ENCODE data around the gene SPNS2. TPM values are rescaled to one million over a fixed set of nuclear protein-coding genes. Genes with fewer than 3 reads are reported as not detected.
A peak's percentile ranks its signal among the peaks of the same experiment; 100 is the strongest.

Gene SPNS2
- total RNA-seq, 1 donor from 2014 or later, result not detected

DNA sequence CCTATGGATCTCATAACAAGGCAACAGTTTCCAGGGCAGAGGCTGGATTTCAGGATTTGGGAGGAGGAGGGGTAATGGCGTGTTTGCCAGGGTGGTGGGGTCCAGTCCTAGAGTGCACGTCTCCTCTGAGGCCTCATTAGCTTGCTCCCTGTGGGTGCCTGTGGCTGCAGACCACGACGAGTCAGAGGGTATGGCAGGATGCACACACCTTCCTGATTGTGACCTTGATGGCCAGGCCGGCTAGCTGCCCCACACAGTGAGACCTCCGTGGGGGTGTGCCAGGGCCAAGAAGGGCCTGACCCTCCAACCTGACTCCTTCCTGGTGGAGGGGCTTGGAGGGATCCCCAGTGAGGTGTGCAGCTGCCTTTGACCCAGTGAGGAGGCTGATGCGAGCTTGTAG lies 81.6 kb downstream of the SPNS2 start:
- H3K4me3 Mint-ChIP-seq (ENCODE audit: unreplicated experiment), result no peak overlapping the region
- H3K9me3 Mint-ChIP-seq (ENCODE audit: unreplicated experiment), result no peaks in the 10 kb centered on the region
- TF ChIP-seq, protein P1, sequence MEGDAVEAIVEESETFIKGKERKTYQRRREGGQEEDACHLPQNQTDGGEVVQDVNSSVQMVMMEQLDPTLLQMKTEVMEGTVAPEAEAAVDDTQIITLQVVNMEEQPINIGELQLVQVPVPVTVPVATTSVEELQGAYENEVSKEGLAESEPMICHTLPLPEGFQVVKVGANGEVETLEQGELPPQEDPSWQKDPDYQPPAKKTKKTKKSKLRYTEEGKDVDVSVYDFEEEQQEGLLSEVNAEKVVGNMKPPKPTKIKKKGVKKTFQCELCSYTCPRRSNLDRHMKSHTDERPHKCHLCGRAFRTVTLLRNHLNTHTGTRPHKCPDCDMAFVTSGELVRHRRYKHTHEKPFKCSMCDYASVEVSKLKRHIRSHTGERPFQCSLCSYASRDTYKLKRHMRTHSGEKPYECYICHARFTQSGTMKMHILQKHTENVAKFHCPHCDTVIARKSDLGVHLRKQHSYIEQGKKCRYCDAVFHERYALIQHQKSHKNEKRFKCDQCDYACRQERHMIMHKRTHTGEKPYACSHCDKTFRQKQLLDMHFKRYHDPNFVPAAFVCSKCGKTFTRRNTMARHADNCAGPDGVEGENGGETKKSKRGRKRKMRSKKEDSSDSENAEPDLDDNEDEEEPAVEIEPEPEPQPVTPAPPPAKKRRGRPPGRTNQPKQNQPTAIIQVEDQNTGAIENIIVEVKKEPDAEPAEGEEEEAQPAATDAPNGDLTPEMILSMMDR (IDR thresholded peaks at IDR 0.05), result no peak
- H3K4me1 Mint-ChIP-seq (ENCODE audit: unreplicated experiment), result peaks cover 21% of the 10 kb centered on the region
- H3K27ac Mint-ChIP-seq (ENCODE audit: unreplicated experiment), result no peak overlapping the region
- no peak for DNase-seq (ENCODE audit: extremely low spot score, unreplicated experiment)
- no peaks in the 10 kb centered on the region for H3K36me3 Mint-ChIP-seq (ENCODE audit: unreplicated experiment)
- H3K27me3 Mint-ChIP-seq (ENCODE audit: unreplicated experiment), result peaks cover 41% of the 10 kb centered on the region

DNA sequence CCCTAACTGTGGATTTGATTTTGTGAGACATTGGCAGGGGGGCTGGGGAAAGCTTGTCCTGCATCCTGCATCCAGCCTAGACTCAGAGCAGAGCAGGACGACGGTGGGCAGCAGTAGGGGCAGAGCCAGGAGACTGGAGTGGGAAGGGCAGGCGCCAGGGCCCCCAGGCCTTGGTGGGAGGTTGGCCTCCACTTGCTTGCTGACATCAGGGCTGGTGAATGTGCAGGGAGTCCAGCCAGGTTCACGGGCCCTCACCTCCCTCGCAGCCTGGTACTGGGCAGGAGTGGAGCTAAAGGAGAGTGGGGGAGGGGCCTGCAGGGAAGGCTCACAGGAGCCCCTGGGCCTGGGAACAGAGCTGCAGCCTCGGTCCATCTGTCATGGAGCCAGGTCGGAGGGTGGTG lies 83.4 kb downstream of the SPNS2 start:
- H3K36me3 Mint-ChIP-seq (ENCODE audit: unreplicated experiment), result no peaks in the 10 kb centered on the region
- peaks cover 50% of the 10 kb centered on the region for H3K27me3 Mint-ChIP-seq (ENCODE audit: unreplicated experiment)
- H3K4me1 Mint-ChIP-seq (ENCODE audit: unreplicated experiment), result peaks cover 14% of the 10 kb centered on the region
- no peak overlapping the region for H3K27ac Mint-ChIP-seq (ENCODE audit: unreplicated experiment)
- DNase-seq (ENCODE audit: extremely low spot score, unreplicated experiment), result no peak
- no peak overlapping the region for H3K4me3 Mint-ChIP-seq (ENCODE audit: unreplicated experiment)
- TF ChIP-seq, protein P1 (IDR thresholded peaks at IDR 0.05), result no peak
- no peaks in the 10 kb centered on the region for H3K9me3 Mint-ChIP-seq (ENCODE audit: unreplicated experiment)

DNA sequence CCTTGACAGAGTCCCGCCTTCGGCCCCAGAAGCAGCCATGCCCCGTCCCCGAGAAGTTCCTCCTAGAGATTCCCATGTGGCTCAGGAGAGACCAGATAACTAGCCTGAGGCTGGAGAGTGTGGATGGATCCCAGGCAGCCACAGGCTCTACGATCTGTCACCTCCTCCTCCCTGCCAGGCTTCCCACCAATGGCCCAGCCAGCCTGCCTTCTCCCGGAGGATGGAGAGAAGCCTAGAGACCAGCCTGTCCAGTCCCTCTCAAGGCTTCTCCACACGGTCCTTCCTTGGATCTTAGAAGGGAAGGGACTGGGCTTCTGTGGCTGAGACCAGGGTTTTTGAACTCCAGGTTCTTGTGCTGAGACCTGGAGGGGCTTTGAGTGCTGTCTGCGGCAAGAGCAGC lies 84.0 kb downstream of the SPNS2 start:
- H3K4me1 Mint-ChIP-seq (ENCODE audit: unreplicated experiment), result peaks cover 12% of the 10 kb centered on the region
- H3K36me3 Mint-ChIP-seq (ENCODE audit: unreplicated experiment), result no peaks in the 10 kb centered on the region
- H3K9me3 Mint-ChIP-seq (ENCODE audit: unreplicated experiment), result no peaks in the 10 kb centered on the region
- TF ChIP-seq, protein P1 (IDR thresholded peaks at IDR 0.05), result no peak
- H3K4me3 Mint-ChIP-seq (ENCODE audit: unreplicated experiment), result no peak overlapping the region
- DNase-seq (ENCODE audit: extremely low spot score, unreplicated experiment), result no peak
- no peak overlapping the region for H3K27ac Mint-ChIP-seq (ENCODE audit: unreplicated experiment)
- peaks cover 52% of the 10 kb centered on the region for H3K27me3 Mint-ChIP-seq (ENCODE audit: unreplicated experiment)

DNA sequence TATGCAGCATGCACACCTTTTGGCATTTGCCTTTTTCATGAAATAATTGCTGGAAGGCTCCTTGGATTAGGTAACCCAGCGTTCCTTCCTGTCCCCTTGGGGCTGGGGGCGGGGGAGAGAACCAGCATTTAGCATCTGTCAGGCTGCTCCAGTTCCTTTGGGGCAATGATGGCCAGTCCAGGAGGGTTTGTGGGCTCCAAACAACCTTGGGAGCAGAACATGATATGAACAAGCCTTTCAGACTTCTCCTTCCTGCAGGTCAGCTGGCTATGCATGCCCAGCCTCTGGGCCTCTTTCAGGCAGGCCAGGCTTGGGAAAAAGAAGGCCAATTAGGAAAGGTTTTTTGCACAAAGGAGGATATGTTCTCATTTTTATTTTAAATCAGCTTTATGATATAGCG lies 84.5 kb downstream of the SPNS2 start:
- H3K27ac Mint-ChIP-seq (ENCODE audit: unreplicated experiment), result no peak overlapping the region
- H3K9me3 Mint-ChIP-seq (ENCODE audit: unreplicated experiment), result no peaks in the 10 kb centered on the region
- H3K27me3 Mint-ChIP-seq (ENCODE audit: unreplicated experiment), result peaks cover 49% of the 10 kb centered on the region
- no peak overlapping the region for H3K4me3 Mint-ChIP-seq (ENCODE audit: unreplicated experiment)
- DNase-seq (ENCODE audit: extremely low spot score, unreplicated experiment), result no peak
- TF ChIP-seq, protein P1 (IDR thresholded peaks at IDR 0.05), result no peak
- H3K36me3 Mint-ChIP-seq (ENCODE audit: unreplicated experiment), result no peaks in the 10 kb centered on the region
- H3K4me1 Mint-ChIP-seq (ENCODE audit: unreplicated experiment), result peaks cover 12% of the 10 kb centered on the region

DNA sequence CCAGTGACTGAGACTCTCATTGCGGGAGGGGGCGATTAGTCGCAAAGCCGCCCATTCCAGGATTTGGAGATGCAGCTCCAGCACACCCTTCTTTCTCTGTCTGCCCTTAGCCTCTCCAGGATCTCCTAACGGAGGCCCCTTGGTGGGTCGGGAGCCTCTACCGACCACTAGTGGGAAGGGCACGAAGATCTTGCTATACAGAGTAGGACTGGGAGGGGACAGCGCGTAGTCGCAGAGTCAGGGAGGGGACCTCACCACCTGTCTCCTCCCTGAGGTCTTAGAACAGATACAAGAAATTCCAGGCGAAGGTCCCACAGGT lies 85.1 kb downstream of the SPNS2 start:
- TF ChIP-seq, protein P1 (IDR thresholded peaks at IDR 0.05), result peak; percentile 51
- Mint-ChIP-seq H3K27ac (ENCODE audit: unreplicated experiment) (no peak overlapping the region), H3K4me1 (ENCODE audit: unreplicated experiment) (peaks cover 12% of the 10 kb centered on the region), H3K4me3 (ENCODE audit: unreplicated experiment) (peak overlapping the region; percentile 74), H3K9me3 (ENCODE audit: unreplicated experiment) (no peaks in the 10 kb centered on the region), H3K36me3 (ENCODE audit: unreplicated experiment) (no peaks in the 10 kb centered on the region), H3K27me3 (ENCODE audit: unreplicated experiment) (peaks cover 55% of the 10 kb centered on the region)
- DNase-seq (ENCODE audit: extremely low spot score, unreplicated experiment), result peak; percentile 81

Data from osteocyte (in vitro differentiated cells).